Activated CD8-positive, alpha-beta memory T cell treated with anti-CD3 and anti-CD28 coated beads for 48 hours (primary cell): ENCODE data around the gene PARP3.

ENCODE experiments used
- DNase-seq, 3 experiments: peaks; one replicate each; pipeline ENCODE4 v3.0.0-alpha.2; 2020; ENCODE audit warnings: low read depth in 2 of 3, low spot score in 2 of 3

The PARP3 gene

GRCh38 chr3:51947215-51947900 lies 5.2 kb downstream of the PARP3 start:
- DNase-seq, result no peak

- no peak for DNase-seq
Measured at GRCh38 chr3:51948016-51948580, 5.9 kb downstream of the PARP3 start.

- DNase-seq, result no peak
Measured at GRCh38 chr3:51949121-51949520, 7.0 kb downstream of the PARP3 start.

GRCh38 chr3:51950899-51951298 lies 8.7 kb downstream of the PARP3 start:
- DNase-seq, result no peak

GRCh38 chr3:51953445-51953844 lies 11.3 kb downstream of the PARP3 start:
- DNase-seq, result no peak

GRCh38 chr3:51954105-51954504 lies 11.9 kb downstream of the PARP3 start:
- no peak for DNase-seq

GRCh38 chr3:51954713-51955112 lies 12.6 kb downstream of the PARP3 start:
- DNase-seq, result no peak

- DNase-seq, result no peak
Measured at GRCh38 chr3:51955175-51955892, 13.2 kb downstream of the PARP3 start, which contains the start of gene GPR62. Gene GPR62 (plus strand): TSS chr3:51955381. CDS start chr3:51955653, 272 bp downstream.

GRCh38 chr3:51955893-51956770 lies 14.0 kb downstream of the PARP3 start:
- DNase-seq, result peak in 1 of 3 experiments; percentile 10

GRCh38 chr3:51957520-51958205 lies 15.5 kb downstream of the PARP3 start:
- no peak for DNase-seq

- no peak for DNase-seq
Measured at GRCh38 chr3:51958603-51959521, 16.7 kb downstream of the PARP3 start.

- DNase-seq, result no peak
Measured at GRCh38 chr3:51959651-51960050, 17.5 kb downstream of the PARP3 start.

GRCh38 chr3:51960386-51960785 lies 18.2 kb downstream of the PARP3 start:
- no peak for DNase-seq

- no peak for DNase-seq
Measured at GRCh38 chr3:51961011-51961410, 18.8 kb downstream of the PARP3 start.

GRCh38 chr3:51961602-51962569 lies 19.7 kb downstream of the PARP3 start:
- no peak for DNase-seq

GRCh38 chr3:51962854-51963530 lies 20.8 kb downstream of the PARP3 start:
- DNase-seq, result no peak

- DNase-seq, result no peak
Measured at GRCh38 chr3:51963951-51964451, 21.8 kb downstream of the PARP3 start.

GRCh38 chr3:51964521-51964920 lies 22.4 kb downstream of the PARP3 start:
- DNase-seq, result no peak
